H1 (cell line): ENCODE data around the gene NTPCR.

ENCODE experiments used
- BACH1 ChIP-seq: IDR thresholded peaks from 2 replicates; pipeline ENCODE4 v1.6.1; 2012; ENCODE audit warnings: low read length, improper control_type of control experiment
- POLR2A ChIP-seq, 2 experiments: IDR thresholded peaks; 1 replicate in 1 of 2; 2 replicates in 1 of 2; pipeline ENCODE4 v1.6.1; 2011; ENCODE audit warnings: low read depth in 2 of 2, low read length in 2 of 2, mild to moderate bottlenecking in 2 of 2; ENCODE audit errors: control extremely low read depth in 1 of 2

- no peak for TF ChIP-seq BACH1
- TF ChIP-seq POLR2A (IDR thresholded peaks at IDR 0.05; ENCODE audit: control extremely low read depth in 1 of 2, low read depth in 2 of 2, low read length in 2 of 2), result no peak
Observed at GRCh38 chr1:232937741-232938375, 12.6 kb upstream of the NTPCR start.
